Upper lobe of left lung (tissue), 4 donors: ENCODE measurements around the gene CENPW.

Experiments
- CTCF ChIP-seq, 6 experiments: fragments of 450-650 bp in 4 of 6; fragments of 200-600 bp in 2 of 6; sonication (generic) in 2 of 6; IDR thresholded peaks; one replicate each; pipeline ENCODE4 v1.5.1; 2016 to 2019; ENCODE audit warnings: antibody characterized with exemption in 6 of 6
- EP300 ChIP-seq, 4 donors: sonication (generic); formaldehyde crosslinking; IDR thresholded peaks; one replicate each; pipeline ENCODE4 v1.5.1; 2017; ENCODE audit warnings: antibody characterized with exemption in 4 of 4, control low read depth in 2 of 4
- POLR2A ChIP-seq, 4 donors: fragments of 450-650 bp; IDR thresholded peaks; one replicate each; pipeline ENCODE4 v1.5.1; 2016 to 2017; ENCODE audit warnings: antibody characterized with exemption in 4 of 4, mild to moderate bottlenecking in 2 of 4
- POLR2AphosphoS5 ChIP-seq, 2 donors: sonication (generic); formaldehyde crosslinking; IDR thresholded peaks; one replicate each; pipeline ENCODE4 v1.5.1; 2017; ENCODE audit warnings: antibody characterized with exemption in 2 of 2

GRCh38 chr6:126359936-126360537, 20.1 kb downstream of the CENPW start:
- TF ChIP-seq POLR2A (IDR thresholded peaks at IDR 0.05) (no peak), CTCF (IDR thresholded peaks at IDR 0.05) (no peak), POLR2AphosphoS5 (IDR thresholded peaks at IDR 0.05) (no peak), EP300 (IDR thresholded peaks at IDR 0.05) (no peak)
